CD4-positive, alpha-beta T cell (primary cell): ENCODE results near the gene AUTS2. TPM values are rescaled to one million over a fixed set of nuclear protein-coding genes. Genes with fewer than 3 reads are reported as not detected.

Experiments used
- ATAC-seq: fragments of 200-7000 bp; cut with Tn5 transposase; one replicate; pipeline ENCODE4 v1.10.0; 2022; ENCODE audit warnings: mild to moderate bottlenecking; ENCODE audit not compliant: poor library complexity
- CTCF ChIA-PET: fragments of 350-600 bp; sonication (Branson Sonifier 250); formaldehyde crosslinking; loops from one replicate; lab custom pipeline; 2021; ENCODE audit warnings: antibody characterized with exemption, inconsistent platforms; lab: Charles Lee
- POLR2A ChIA-PET: fragments of 350-600 bp; sonication (Branson Sonifier 250); formaldehyde crosslinking; loops from one replicate; lab custom pipeline; 2021; ENCODE audit warnings: antibody characterized with exemption, inconsistent platforms; lab: Charles Lee
- DNase-seq, 14 experiments: peaks; one replicate each; pipeline ENCODE4 v3.0.0-alpha.2; 2013 to 2020; ENCODE audit warnings: mixed read lengths in 2 of 14
- H3K27ac ChIP-seq, 2 donors: one replicate each; pipeline versions ENCODE4 v1.5.1 to v1.7.0; 2013; ENCODE audit warnings: low read length in 2 of 2, low read depth in 1 of 2, mild to moderate bottlenecking in 1 of 2
- H3K27me3 ChIP-seq, 2 experiments: 1 replicate in 1 of 2; 2 replicates in 1 of 2; pipeline versions ENCODE4 v1.6.1 to v1.7.0; 2013; ENCODE audit warnings: low read length in 2 of 2, control low read depth in 1 of 2, mild to moderate bottlenecking in 1 of 2, moderate library complexity in 1 of 2; ENCODE audit not compliant: insufficient read depth in 2 of 2, control insufficient read depth in 1 of 2
- H3K36me3 ChIP-seq: one replicate; pipeline ENCODE4 v1.6.1; 2013; ENCODE audit warnings: low read length, control low read depth; ENCODE audit not compliant: insufficient read depth
- H3K4me1 ChIP-seq: one replicate; pipeline ENCODE4 v1.6.1; 2013; ENCODE audit warnings: low read length, control low read depth; ENCODE audit not compliant: insufficient read depth
- H3K4me3 ChIP-seq: one replicate; pipeline ENCODE4 v1.5.1; 2013; ENCODE audit warnings: mild to moderate bottlenecking, low read length, moderate library complexity
- H3K9me3 ChIP-seq, 2 experiments: 1 replicate in 1 of 2; 2 replicates in 1 of 2; pipeline versions ENCODE4 v1.6.1 to v1.7.0; 2013; ENCODE audit warnings: low read length in 2 of 2, mild to moderate bottlenecking in 2 of 2, control low read depth in 1 of 2, moderate library complexity in 1 of 2; ENCODE audit not compliant: control insufficient read depth in 1 of 2, insufficient read depth in 1 of 2
- H3K27ac Mint-ChIP-seq: one replicate; pipeline ENCODE4 v1.8.0; 2020; ENCODE audit warnings: mixed read lengths
- H3K27me3 Mint-ChIP-seq: one replicate; pipeline ENCODE4 v1.8.0; 2021; ENCODE audit warnings: mixed read lengths
- H3K36me3 Mint-ChIP-seq: one replicate; pipeline ENCODE4 v1.8.0; 2021; ENCODE audit warnings: low read depth, mixed read lengths
- H3K4me1 Mint-ChIP-seq: one replicate; pipeline ENCODE4 v1.8.0; 2021; ENCODE audit warnings: low read depth, mixed read lengths
- H3K4me3 Mint-ChIP-seq: one replicate; pipeline ENCODE4 v1.8.0; 2020; ENCODE audit warnings: mild to moderate bottlenecking, mixed read lengths
- H3K9me3 Mint-ChIP-seq: one replicate; pipeline ENCODE4 v1.8.0; 2020; ENCODE audit warnings: mixed read lengths
- CTCF ChIP-seq: fragments of 200-600 bp; IDR thresholded peaks from one replicate; pipeline ENCODE4 v1.8.0; 2022; ENCODE audit warnings: antibody characterized with exemption, mild to moderate bottlenecking
- intact Hi-C, 2 experiments: fragments of 100-400 bp; cut with DNase I in 1 of 2; cut with micrococcal nuclease in 1 of 2; formaldehyde crosslinking; loops; one replicate each; pipeline versions ENCODE4 v1.15.1 to v1.9.0; 2023 to 2025; cut with DNase I, micrococcal nuclease
- total RNA-seq, 174 experiments: library from RNA in 2 of 174; stranded (reverse) in 2 of 174; gene quantifications; one replicate each; pipeline ENCODE4 v1.2.3 and lab custom pipeline; 2021 to 2026

Gene AUTS2
- total RNA-seq, 2 experiments from 2014 or later, result 43.6 to 47.6 TPM

DNA sequence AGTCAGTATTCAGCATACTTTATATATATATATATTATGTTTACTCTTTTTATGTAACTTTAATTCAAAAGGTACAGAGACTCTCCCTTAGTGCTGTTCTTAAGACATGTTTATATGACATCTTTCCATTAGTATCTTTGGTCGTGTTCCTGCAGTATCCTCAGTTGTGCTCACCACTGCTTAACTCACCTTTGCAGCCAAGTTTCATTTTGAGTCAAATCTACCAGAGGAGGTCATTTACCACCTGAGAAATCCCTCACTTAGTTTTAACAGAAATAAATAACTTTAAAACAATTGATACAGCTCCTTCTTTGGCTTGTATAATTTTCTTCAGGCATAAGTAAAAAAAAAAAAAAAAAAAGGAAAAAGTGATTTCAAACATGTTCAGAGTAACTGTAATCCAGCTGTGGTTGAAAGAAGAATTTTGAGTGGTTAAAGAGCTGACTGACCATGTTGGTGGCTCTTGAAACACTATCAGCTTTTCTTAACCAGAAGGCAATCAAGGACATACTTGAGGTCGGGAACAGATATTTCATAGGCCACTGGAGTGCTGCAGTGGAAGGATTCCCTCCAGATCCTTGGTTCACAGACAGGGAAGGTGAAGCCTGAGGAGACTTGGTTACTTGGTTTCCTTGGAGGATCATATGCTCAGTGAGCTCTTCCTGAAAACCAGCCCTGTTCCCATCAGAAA lies 116.8 kb downstream of the AUTS2 start:
- H3K4me1 Mint-ChIP-seq, result no peaks in the 10 kb centered on the region
- H3K36me3 Mint-ChIP-seq, result no peaks in the 10 kb centered on the region
- no peaks in the 10 kb centered on the region for H3K9me3 ChIP-seq
- no peak overlapping the region for H3K27ac Mint-ChIP-seq
- no peak overlapping the region for H3K4me3 Mint-ChIP-seq
- no peaks in the 10 kb centered on the region for H3K4me1 ChIP-seq
- H3K9me3 Mint-ChIP-seq, result no peaks in the 10 kb centered on the region
- POLR2A ChIA-PET, result no interaction called here
- no peaks in the 10 kb centered on the region for H3K27me3 ChIP-seq
- DNase-seq, result no peak
- no peak overlapping the region for H3K27ac ChIP-seq
- intact Hi-C loops, result no loop called here
- H3K36me3 ChIP-seq, result no peaks in the 10 kb centered on the region
- TF ChIP-seq CTCF, result no peak
- CTCF ChIA-PET, result interaction anchor here (0.7 kb wide), 1 partner anchor 428 kb away, joined by 4 read pairs; no protein-coding TSS in a partner anchor
- peaks cover 7% of the 10 kb centered on the region for H3K27me3 Mint-ChIP-seq
- ATAC-seq, result no peak
- H3K4me3 ChIP-seq, result no peak overlapping the region

DNA sequence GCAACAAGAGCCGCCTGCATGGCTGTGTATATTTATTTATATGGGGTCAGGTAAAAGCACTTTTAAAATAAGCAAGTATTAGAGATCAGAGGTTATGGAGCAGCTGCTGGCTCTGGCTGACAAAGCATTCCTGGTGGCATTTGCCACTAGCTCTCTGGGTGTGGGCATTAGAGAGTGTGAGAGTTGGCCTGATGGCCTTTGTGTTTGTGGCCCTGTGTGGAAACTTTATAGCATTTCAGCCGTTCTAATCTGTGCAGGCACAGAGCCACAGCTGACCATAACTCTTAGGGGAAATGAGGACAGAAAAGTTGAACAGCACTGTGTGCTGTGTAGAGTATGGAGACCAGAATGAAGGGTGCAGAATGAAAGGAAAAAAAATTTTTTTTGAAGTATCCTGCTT lies 118.9 kb downstream of the AUTS2 start:
- Mint-ChIP-seq H3K36me3 (no peaks in the 10 kb centered on the region), H3K4me1 (no peaks in the 10 kb centered on the region), H3K4me3 (no peak overlapping the region), H3K27me3 (peaks cover 7% of the 10 kb centered on the region), H3K27ac (no peak overlapping the region), H3K9me3 (no peaks in the 10 kb centered on the region)
- no peaks in the 10 kb centered on the region for H3K36me3 ChIP-seq
- H3K27ac ChIP-seq, result no peak overlapping the region
- H3K4me1 ChIP-seq, result no peaks in the 10 kb centered on the region
- H3K4me3 ChIP-seq, result no peak overlapping the region
- ChIA-PET POLR2A (no interaction called here), CTCF (no interaction called here)
- H3K27me3 ChIP-seq, result peaks cover 0 to 2% of the 10 kb centered on the region in 2 experiments
- intact Hi-C loops, result no loop called here
- ATAC-seq (no peak), DNase-seq (no peak)
- H3K9me3 ChIP-seq, result no peaks in the 10 kb centered on the region
- no peak for TF ChIP-seq CTCF

GRCh38 chr7:69719717-69720116 lies 121.4 kb downstream of the AUTS2 start:
- no peak for DNase-seq
- H3K4me1 ChIP-seq, result no peaks in the 10 kb centered on the region
- no peak overlapping the region for H3K27ac ChIP-seq
- CTCF ChIA-PET, result no interaction called here
- peaks cover 7% of the 10 kb centered on the region for H3K27me3 Mint-ChIP-seq
- H3K9me3 ChIP-seq, result no peaks in the 10 kb centered on the region
- H3K36me3 Mint-ChIP-seq, result no peaks in the 10 kb centered on the region
- H3K4me3 ChIP-seq, result no peak overlapping the region
- no peak overlapping the region for H3K4me3 Mint-ChIP-seq
- H3K36me3 ChIP-seq, result no peaks in the 10 kb centered on the region
- ATAC-seq, result no peak
- no peak for TF ChIP-seq CTCF
- POLR2A ChIA-PET, result no interaction called here
- H3K4me1 Mint-ChIP-seq, result no peaks in the 10 kb centered on the region
- no peaks in the 10 kb centered on the region for H3K9me3 Mint-ChIP-seq
- intact Hi-C loops, result no loop called here
- H3K27me3 ChIP-seq, result peaks cover 0 to 2% of the 10 kb centered on the region in 2 experiments
- H3K27ac Mint-ChIP-seq, result no peak overlapping the region
